ENCODE data around the gene FOXN1.
"Not testable (repeated sequence)": the region's sequence is repeated elsewhere in the genome, so short reads cannot be mapped to it uniquely, and the experiment has no call there.

The FOXN1 gene

DNA sequence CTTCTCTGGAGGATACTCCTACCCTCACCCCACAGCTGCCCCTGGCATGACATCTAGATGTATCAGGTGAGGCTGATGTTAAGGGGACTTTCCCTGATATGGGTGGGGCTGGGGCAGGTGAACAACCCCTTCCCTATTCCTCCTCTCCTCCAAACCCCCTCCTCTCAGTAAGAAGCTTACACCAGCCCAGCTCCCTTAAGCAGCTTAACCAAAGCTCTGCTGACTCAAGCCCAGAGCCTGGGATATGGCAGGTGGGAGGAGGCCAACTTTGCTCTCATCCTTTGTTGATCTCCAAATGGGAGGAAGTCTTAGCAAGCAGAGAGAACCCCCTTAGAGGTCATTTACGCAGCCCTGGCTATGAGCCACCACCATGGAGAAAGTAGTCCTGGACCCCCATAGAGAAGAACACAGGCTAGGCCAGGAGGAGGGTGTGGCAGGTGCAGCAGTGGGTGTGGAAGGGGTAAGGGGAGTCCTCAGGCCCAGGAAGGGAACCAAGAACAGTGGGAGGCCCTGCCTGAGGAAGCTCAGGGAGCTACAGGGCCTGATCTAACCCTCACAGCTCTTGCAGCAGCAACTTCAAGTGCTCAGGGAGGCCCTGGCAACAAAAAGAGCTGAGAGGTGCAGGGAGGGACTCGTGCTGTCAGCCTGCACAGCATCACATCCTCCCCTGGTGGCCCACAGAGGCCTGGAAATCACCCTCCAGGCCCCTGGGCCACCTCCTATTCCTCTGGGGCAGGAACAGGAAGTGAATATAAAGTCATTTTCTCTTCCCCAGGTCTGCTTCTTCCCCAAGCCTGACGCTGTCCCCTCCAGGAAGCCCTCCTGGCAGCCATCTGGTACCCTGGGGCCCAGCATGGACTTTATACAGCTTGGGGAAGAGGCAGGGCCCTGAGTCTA, 43.3 kb downstream of the FOXN1 start:
- no peak for DNase-seq

DNA sequence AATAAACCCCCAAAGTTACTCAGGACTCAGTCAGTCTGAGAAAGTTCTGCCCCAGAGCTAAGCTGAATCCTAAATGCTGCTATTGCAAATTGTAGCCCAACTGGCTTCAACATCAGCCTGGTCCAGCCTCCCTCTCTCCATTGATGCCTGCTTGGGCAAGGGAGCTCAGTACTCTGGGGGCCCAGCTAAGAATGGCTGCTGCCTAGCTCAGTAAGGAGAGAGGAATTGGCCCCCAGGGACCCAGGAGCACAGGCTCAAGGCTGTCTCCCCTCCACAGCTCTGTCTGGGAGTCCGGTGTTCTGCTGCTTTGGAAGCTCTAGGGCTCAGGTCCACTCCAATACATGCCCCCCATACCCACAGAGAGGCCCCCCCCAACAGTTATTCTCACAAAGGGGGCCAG, 44.7 kb downstream of the FOXN1 start:
- DNase-seq = no peak

- peak; percentile 24 for DNase-seq
These were observed 45.5 kb downstream of the FOXN1 start for GRCh38 chr17:28551421-28552175.

DNA sequence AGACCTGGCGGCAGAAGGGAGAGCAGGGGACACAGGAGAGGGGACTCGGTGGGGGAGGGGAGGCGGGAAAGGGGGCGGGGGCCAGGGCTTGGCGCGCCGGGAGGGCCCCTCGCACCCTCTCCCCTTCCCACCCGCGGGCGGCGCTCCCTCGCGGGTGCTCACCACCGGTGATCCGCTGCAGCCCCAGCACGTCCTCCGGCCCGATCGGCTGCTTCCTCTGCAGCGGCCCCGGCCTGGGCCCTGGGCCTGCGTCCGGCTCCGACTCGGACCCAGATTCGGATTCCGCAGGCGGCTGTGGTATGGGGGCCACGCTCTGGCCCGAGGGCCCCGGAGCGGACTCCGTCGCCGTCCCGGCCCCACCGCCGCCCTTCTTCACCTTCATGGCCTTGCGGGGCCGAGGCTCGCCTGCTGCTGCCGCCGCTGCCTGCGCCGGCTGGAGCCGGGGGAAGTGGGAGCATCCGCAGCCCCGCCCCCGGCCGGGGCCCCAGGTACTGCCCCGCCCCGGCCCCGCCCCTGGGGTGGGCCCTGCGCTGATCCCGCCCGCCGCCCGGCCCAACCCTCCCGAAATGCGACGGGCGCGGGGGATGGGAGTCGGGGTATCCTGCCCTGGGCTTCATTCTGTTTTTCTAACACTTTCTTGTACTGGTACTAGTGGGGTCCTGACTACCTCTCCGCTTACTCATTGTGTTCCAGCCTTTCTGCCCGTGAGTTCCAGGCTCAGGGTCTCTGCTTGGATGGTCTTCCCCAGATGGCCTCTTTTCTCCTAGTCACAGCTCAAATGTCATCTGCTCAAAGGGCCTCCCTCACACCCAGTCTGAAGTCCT, 46.2 kb downstream of the FOXN1 start, which contains the start of gene UNC119:
Gene UNC119 (minus strand): TSS at position 449 of the 824 bp plus-strand sequence. CDS start 67 bp downstream, at position 382.
- peak; percentile 81 for DNase-seq

DNA sequence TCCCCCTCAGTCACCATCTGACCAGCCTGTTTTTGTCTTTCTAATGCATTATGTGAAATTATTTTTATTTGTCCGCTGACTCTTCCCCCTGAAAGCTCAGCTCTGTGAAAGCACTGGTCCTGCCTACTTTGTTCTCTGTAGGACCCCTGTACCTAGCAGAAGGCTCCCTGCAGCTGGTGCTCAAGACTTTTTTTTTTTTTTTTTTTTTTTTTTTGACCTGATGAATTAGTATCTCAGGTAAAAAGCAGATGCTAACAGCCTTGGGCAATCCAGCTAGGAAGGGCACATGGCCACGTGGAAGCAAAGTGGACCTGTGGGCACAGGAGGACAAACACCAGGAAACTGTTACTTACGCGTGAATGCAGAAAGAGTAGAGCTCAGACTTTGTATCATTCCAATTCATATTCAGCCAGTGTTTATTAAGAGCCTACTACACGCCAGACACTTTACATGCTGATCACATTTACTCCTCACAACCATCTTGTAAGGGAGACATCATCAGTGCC, 46.9 kb downstream of the FOXN1 start:
- no peak for DNase-seq

DNA sequence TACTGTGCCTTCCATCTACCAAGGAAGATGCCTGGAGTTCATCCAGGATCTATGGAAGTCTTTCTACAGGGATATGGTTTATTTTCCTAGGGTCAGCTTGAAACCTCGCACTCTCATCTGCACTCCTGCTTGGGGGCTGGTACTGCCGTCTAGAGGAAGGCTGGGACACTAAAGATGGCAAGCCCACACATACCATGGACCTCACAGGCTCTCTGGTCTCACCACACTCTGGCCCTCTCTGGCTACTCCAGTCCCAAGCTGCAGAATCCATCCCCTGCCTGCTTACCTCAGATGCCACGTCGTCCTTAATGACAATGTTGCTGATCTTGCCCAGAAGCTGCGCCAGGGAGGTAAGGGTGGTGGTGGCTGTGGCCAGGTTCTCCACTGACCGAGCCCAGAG, 48.4 kb downstream of the FOXN1 start:
- DNase-seq = no peak

DNA sequence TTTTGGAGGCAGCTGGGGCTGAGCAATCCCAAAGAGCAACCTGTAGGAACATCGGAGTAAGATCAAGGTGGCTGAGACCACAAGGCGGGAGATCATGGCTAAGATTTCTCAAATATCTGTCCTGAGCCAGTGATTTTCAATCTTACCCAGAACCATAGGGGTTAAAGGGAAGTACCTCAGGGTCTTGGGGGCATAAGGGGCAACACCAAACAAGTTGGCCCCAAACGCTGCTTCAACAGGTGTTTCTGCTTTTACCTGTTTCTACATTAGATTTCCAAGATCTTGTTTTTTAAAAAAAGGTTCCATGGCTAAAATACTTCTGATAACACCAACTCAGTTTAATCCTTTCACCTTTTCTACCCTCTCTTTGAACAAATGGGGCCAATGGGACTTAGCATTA, 48.9 kb downstream of the FOXN1 start:
- DNase-seq = no peak

DNA sequence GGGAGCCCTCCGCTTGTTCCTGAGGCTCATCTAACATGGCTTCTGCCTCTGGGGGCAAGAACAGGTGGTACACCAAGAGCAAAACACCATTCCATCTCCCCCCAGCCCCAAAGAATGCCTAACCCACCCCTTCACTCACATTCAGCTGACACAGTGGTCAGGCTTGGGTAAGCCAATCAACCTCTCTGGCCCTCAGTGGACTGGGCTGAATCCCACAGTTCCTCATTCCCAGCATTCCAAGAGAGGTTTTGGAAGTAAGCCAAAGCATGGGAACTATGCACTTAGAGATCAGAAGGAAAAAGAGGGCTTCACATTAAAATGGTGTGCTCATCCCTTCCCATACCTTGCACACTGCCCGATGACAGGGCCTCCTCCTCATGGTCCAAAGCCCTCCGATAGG, 57.3 kb downstream of the FOXN1 start:
- DNase-seq = no peak

DNA sequence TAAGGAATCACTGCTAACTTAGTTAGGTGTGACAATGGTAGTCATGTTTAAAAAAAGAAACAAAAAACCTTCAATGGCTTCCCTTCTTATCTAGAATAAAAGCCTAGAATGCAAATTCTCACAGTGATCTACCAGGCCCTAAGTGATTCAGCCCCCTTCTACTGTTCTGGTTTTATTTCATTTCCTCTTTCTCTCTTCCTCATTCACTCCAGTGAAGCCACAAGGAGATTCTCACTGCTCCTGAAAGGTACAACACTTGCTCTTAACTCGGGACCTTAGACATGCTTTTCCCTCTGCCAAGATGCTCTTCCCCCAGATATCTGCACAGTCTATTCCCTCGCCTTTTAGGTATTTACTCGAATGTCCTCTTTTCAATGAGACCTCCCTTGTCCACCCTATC, 61.5 kb downstream of the FOXN1 start:
- DNase-seq = no peak

DNA sequence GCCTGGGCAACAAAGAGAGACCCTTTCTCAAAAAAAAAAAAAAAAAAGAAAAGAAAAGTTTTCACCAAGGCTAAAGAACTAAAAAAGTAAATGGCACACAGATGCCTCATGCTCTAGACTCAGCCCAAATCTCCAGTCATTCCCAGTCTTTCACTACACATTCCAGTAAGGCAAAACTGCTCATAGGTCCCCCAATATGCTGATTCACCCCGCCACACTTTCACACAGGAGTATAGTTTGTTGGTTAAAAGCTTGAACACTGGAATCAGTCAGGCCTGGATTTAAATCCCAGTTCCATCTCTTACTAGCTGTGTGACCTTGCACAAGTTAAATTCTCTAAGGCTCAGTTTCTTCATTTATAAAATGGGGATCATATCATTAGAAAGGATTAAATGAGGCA, 63.3 kb downstream of the FOXN1 start:
- DNase-seq = no peak

GRCh38 chr17:28570716-28571360, 64.7 kb downstream of the FOXN1 start:
- peak; percentile 79 for DNase-seq

- peak; percentile 94 for DNase-seq
These were observed 65.4 kb downstream of the FOXN1 start, which contains the start of gene PIGS for GRCh38 chr17:28571361-28572122. TSS of gene PIGS (minus strand) at chr17:28571524. CDS start at chr17:28571496, 28 bp downstream.

- DNase-seq = no peak
These were observed 66.3 kb downstream of the FOXN1 start for GRCh38 chr17:28572259-28573039.

- no peak for DNase-seq
These were observed 66.9 kb downstream of the FOXN1 start for GRCh38 chr17:28573040-28573380.

- no peak for DNase-seq
These were observed 67.4 kb downstream of the FOXN1 start for GRCh38 chr17:28573521-28573920.

DNA sequence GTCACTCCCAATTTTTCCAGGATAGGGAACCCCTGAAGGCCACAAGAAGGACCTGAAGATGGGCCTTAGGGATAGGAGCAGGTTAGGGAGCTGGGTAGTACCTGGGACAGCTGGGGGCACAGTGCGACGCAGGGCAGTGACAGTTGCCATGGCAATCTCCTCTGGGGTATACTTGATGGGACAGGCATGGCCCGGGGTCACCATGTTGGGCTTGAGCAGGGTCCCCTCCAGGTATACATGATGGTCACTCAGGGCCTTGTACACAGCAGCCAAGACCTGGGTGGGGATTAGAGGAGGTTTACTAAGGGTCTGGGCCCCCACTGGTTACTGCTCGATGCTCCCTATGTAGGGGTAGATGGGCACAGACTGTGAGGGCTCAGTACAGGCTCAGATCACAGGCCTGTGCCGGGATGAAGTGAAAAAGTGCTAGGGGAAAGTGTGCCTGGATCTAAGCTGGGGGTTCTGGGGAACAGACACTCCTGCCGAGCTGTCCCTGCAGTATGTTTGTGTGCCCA, 67.9 kb downstream of the FOXN1 start:
- no peak for DNase-seq

GRCh38 chr17:28574526-28574925, 68.4 kb downstream of the FOXN1 start:
- DNase-seq = no peak

- DNase-seq = no peak
These were observed 69.1 kb downstream of the FOXN1 start for GRCh38 chr17:28575126-28575795.

DNA sequence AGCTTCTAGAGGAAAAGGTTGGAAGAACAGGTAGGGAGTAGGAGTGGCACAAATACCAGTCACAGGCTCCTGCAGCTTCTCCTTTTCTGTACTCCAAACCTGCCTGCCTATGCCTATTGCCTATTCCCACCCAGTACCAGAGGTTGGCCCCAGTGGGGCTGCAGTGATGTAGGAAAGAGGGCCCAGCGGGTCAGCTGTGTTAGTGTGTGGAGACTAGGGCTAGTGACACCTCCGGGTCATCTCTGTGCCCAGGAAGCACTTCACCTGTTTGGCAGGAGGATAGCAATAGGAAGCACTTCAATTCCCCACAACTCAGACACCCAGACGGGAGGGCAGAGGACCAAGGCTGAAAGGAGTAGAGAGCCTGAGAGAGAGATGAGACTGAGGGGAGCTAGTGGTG, 69.9 kb downstream of the FOXN1 start:
- not testable (repeated sequence) for DNase-seq
